H1 (cell line): ENCODE results near the gene ATP11A. TPM values are rescaled to one million over a fixed set of nuclear protein-coding genes. Genes with fewer than 3 reads are reported as not detected.
"Not testable (repeated sequence)": the region's sequence is repeated elsewhere in the genome, so short reads cannot be mapped to it uniquely, and the experiment has no call there.

Source experiments
- CTCF ChIA-PET: fragments of 300-600 bp; sonication (Branson Sonifier 250); formaldehyde crosslinking; loops from one replicate; lab custom pipeline; 2021; ENCODE audit not compliant: partially characterized antibody; lab: Charles Lee
- POLR2A ChIA-PET: fragments of 300-600 bp; sonication (Branson Sonifier 250); formaldehyde crosslinking; loops from one replicate; lab custom pipeline; 2021; ENCODE audit warnings: inconsistent platforms; ENCODE audit not compliant: partially characterized antibody; lab: Charles Lee
- DNase-seq, 2 experiments: peaks; one replicate each; pipeline versions ENCODE4 v3.0.0 to v3.0.0-alpha.2; 2010 to 2022; ENCODE audit warnings: low spot score in 2 of 2, low read depth in 1 of 2, mixed read lengths in 1 of 2
- FAIRE-seq: peaks from 2 replicates; lab custom pipeline; 2011; peaks lifted over from hg19 to GRCh38; lab: Jason Lieb, UNC
- H2AFZ ChIP-seq: 2 replicates; pipeline ENCODE4 v1.8.1; 2012; ENCODE audit warnings: low read length, inconsistent platforms
- H2AK5ac ChIP-seq: 2 replicates; pipeline ENCODE4 v1.6.1; 2013; ENCODE audit warnings: low read depth, low read length
- H2BK120ac ChIP-seq: replicated peaks from 2 replicates; pipeline ENCODE3; 2013; ENCODE audit warnings: low read depth, low read length, inconsistent platforms
- H2BK12ac ChIP-seq: 2 replicates; pipeline ENCODE4 v1.6.1; 2013; ENCODE audit warnings: low read depth, low read length
- H2BK15ac ChIP-seq: 2 replicates; pipeline ENCODE4 v1.6.1; 2013; ENCODE audit warnings: low read length
- H2BK20ac ChIP-seq: 2 replicates; pipeline ENCODE4 v1.6.1; 2013; ENCODE audit warnings: low read length
- H2BK5ac ChIP-seq: 2 replicates; pipeline ENCODE4 v1.6.1; 2013; ENCODE audit warnings: low read depth, low read length
- H3K14ac ChIP-seq: 2 replicates; pipeline ENCODE4 v1.6.1; 2013; ENCODE audit warnings: inconsistent platforms; ENCODE audit not compliant: insufficient read length
- H3K18ac ChIP-seq: 2 replicates; pipeline ENCODE4 v1.6.1; 2013; ENCODE audit warnings: low read length; ENCODE audit errors: extremely low read depth
- H3K23ac ChIP-seq: 2 replicates; pipeline ENCODE4 v1.6.1; 2013; ENCODE audit warnings: inconsistent platforms; ENCODE audit not compliant: insufficient read length
- H3K23me2 ChIP-seq: 2 replicates; pipeline ENCODE4 v1.6.1; 2013; ENCODE audit warnings: low read depth, low read length
- H3K27ac ChIP-seq: 2 replicates; pipeline ENCODE4 v1.6.1; 2011; ENCODE audit warnings: low read depth, low read length, inconsistent platforms
- H3K27me3 ChIP-seq, 4 experiments: replicated peaks in 1 of 4; 1 replicate in 1 of 4; 2 replicates in 3 of 4; pipeline versions ENCODE4 v1.6.1 to v1.8.1; 2011 to 2013; ENCODE audit warnings: low read length in 3 of 4, mild to moderate bottlenecking in 3 of 4, inconsistent platforms in 2 of 4, mixed read lengths in 2 of 4, moderate library complexity in 1 of 4; ENCODE audit not compliant: control insufficient read depth in 3 of 4, insufficient read depth in 3 of 4; ENCODE audit errors: extremely low read depth in 1 of 4
- H3K36me3 ChIP-seq, 4 experiments: 2 replicates each; pipeline versions ENCODE4 v1.6.1 to v1.8.1; 2011 to 2013; ENCODE audit warnings: mild to moderate bottlenecking in 4 of 4, low read length in 3 of 4, moderate library complexity in 2 of 4, control low read depth in 1 of 4, inconsistent platforms in 1 of 4; ENCODE audit not compliant: insufficient read depth in 4 of 4, control insufficient read depth in 2 of 4
- H3K4ac ChIP-seq: replicated peaks from 2 replicates; pipeline ENCODE3; 2013; ENCODE audit warnings: low read length, low read depth, mixed read lengths, inconsistent platforms; ENCODE audit not compliant: insufficient read length
- H3K4me1 ChIP-seq, 4 experiments: replicated peaks in 1 of 4; 1 replicate in 1 of 4; 2 replicates in 3 of 4; pipeline versions ENCODE4 v1.6.1 to v1.8.1; 2011 to 2013; ENCODE audit warnings: low read length in 3 of 4, inconsistent platforms in 2 of 4, mixed read lengths in 1 of 4; ENCODE audit not compliant: insufficient read depth in 4 of 4, control insufficient read depth in 3 of 4
- H3K4me2 ChIP-seq, 2 experiments: 2 replicates each; pipeline versions ENCODE4 v1.6.1 to v1.8.1; 2011 to 2013; ENCODE audit warnings: low read depth in 2 of 2, low read length in 2 of 2, control low read depth in 1 of 2, inconsistent platforms in 1 of 2, mild to moderate bottlenecking in 1 of 2; ENCODE audit not compliant: insufficient read depth in 1 of 2
- H3K4me3 ChIP-seq, 4 experiments: fragments of 200-600, 300-600 bp in 1 of 4; sonication (generic), shearing (Covaris generic), sonication (Bioruptor Twin) in 1 of 4; 2 replicates each; pipeline versions ENCODE4 v1.5.1 to v1.8.1; 2011 to 2016; ENCODE audit warnings: low read length in 4 of 4, low read depth in 3 of 4, control low read depth in 2 of 4, inconsistent platforms in 2 of 4, mild to moderate bottlenecking in 2 of 4, mixed read lengths in 1 of 4, moderate library complexity in 1 of 4; ENCODE audit not compliant: insufficient read depth in 2 of 4; ENCODE audit errors: extremely low read depth in 1 of 4
- H3K56ac ChIP-seq: replicated peaks from 2 replicates; pipeline ENCODE3; 2013; ENCODE audit warnings: low read depth, mild to moderate bottlenecking, mixed read lengths, low read length, inconsistent platforms; ENCODE audit not compliant: insufficient read length
- H3K79me1 ChIP-seq: 2 replicates; pipeline ENCODE4 v1.6.1; 2013; ENCODE audit warnings: low read depth, low read length, control low read depth
- H3K79me2 ChIP-seq, 2 experiments: 2 replicates each; pipeline versions ENCODE4 v1.6.1 to v1.8.1; 2012 to 2013; ENCODE audit warnings: low read length in 2 of 2, mild to moderate bottlenecking in 2 of 2, inconsistent platforms in 1 of 2; ENCODE audit not compliant: insufficient read depth in 2 of 2, control insufficient read depth in 1 of 2
- H3K9ac ChIP-seq, 4 experiments: replicated peaks in 1 of 4; 1 replicate in 1 of 4; 2 replicates in 3 of 4; pipeline versions ENCODE4 v1.6.1 to v1.8.1; 2011 to 2013; ENCODE audit warnings: low read depth in 3 of 4, low read length in 3 of 4, control low read depth in 2 of 4, mild to moderate bottlenecking in 2 of 4, moderate library complexity in 2 of 4, inconsistent platforms in 1 of 4; ENCODE audit errors: extremely low read depth in 1 of 4
- H3K9me3 ChIP-seq, 2 experiments: 2 replicates each; pipeline versions ENCODE4 v1.6.1 to v1.8.1; 2012 to 2013; ENCODE audit warnings: mild to moderate bottlenecking in 2 of 2, moderate library complexity in 2 of 2, control low read depth in 1 of 2, inconsistent platforms in 1 of 2, low read depth in 1 of 2, low read length in 1 of 2, mixed read lengths in 1 of 2; ENCODE audit not compliant: insufficient read depth in 2 of 2
- H4K20me1 ChIP-seq, 2 experiments: replicated peaks in 1 of 2; 2 replicates each; pipeline versions ENCODE3 to v1.8.1; 2011 to 2013; ENCODE audit warnings: inconsistent platforms in 2 of 2, low read length in 2 of 2, mild to moderate bottlenecking in 1 of 2; ENCODE audit not compliant: insufficient read depth in 2 of 2, control insufficient read depth in 1 of 2
- H4K5ac ChIP-seq: 2 replicates; pipeline ENCODE4 v1.6.1; 2013; ENCODE audit warnings: low read length, low read depth, mixed read lengths, inconsistent platforms; ENCODE audit not compliant: insufficient read length
- H4K8ac ChIP-seq: 2 replicates; pipeline ENCODE4 v1.8.0; 2013; ENCODE audit warnings: mild to moderate bottlenecking, moderate library complexity, low read length, inconsistent platforms; ENCODE audit not compliant: insufficient read depth; ENCODE audit errors: extremely low read depth
- H4K91ac ChIP-seq: replicated peaks from 2 replicates; pipeline ENCODE3; 2013; ENCODE audit warnings: low read length, mixed read lengths, inconsistent platforms; ENCODE audit not compliant: insufficient read length
- WGBS, 2 experiments: shearing (Covaris generic) in 1 of 2; methylation state at CpG; one replicate each; pipeline versions ENCODE4 v1.1.6 to v1.1.7; 2013 to 2015; ENCODE audit warnings: low lambda C conversion rate in 2 of 2, mixed read lengths in 2 of 2, inconsistent platforms in 1 of 2, low coverage in 1 of 2, missing lambda C conversion rate in 1 of 2; ENCODE audit not compliant: insufficient replicate concordance in 2 of 2, insufficient coverage in 1 of 2, insufficient read length in 1 of 2; ENCODE audit errors: extremely low coverage in 1 of 2, missing lambda C conversion rate in 1 of 2; 5-methylcytosine and 5-hydroxymethylcytosine counted together
- polyA plus RNA-seq, 7 experiments: library from polyadenylated mRNA; depleted of rRNA in 3 of 7; stranded (reverse) in 5 of 7; unstranded in 2 of 7; fragments of >200 nt in 5 of 7; fragments of 200-250 nt in 2 of 7; gene quantifications; 1 replicate in 5 of 7; 2 replicates in 1 of 7; 4 replicates in 1 of 7; pipeline versions ENCODE4 v1.2.1 to v1.2.3, GENCODE V29; 2011 to 2013; ENCODE audit warnings: missing spikeins in 2 of 7, mixed read lengths in 2 of 7
- total RNA-seq: library from RNA; stranded (reverse); fragmentation: NEBNext Ultra II Directional; extraction: Animal tissue kit (Norgen Biotek cat#: 25700); gene quantifications from 2 replicates; pipeline ENCODE4 v1.2.1, GENCODE V29; 2021

ATP11A gene
- total and polyA plus RNA-seq, 2 of the 8 experiments (the other 6 are each of a cell fraction or from before 2014, with no cell fraction given): 28.8 to 72.9 TPM

DNA sequence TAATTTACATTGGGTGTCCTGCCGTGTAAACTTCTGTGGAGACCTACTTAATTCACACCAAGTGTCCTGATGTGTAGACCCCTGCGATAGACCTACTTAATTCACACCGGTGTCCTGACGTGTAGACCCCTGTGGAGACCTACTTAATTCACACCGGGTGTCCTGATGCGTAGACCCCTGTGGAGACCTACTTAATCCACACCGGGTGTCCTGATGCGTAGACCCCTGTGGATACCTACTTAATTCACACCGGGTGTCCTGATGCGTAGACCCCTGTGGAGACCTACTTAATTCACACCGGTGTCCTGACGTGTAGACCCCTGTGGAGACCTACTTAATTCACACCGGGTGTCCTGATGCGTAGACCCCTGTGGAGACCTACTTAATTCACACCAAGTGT, 97.0 kb downstream of the ATP11A start:
- Histone ChIP-seq H3K4me1 (peaks cover 3 to 15% (median 8%) of the 10 kb centered on the region in 4 experiments), H3K79me2 (peaks cover 0 to 21% of the 10 kb centered on the region in 2 experiments; a peak in 2 of 4 replicates), H3K36me3 (peaks cover 0 to 26% (median 3%) of the 10 kb centered on the region in 4 experiments; a peak in 5 of 8 replicates)
- H3K79me1 ChIP-seq, CTCF ChIA-PET, H2BK15ac ChIP-seq, H3K4me3 ChIP-seq, H2AK5ac ChIP-seq, POLR2A ChIA-PET, H3K9ac ChIP-seq, H4K20me1 ChIP-seq, H3K23me2 ChIP-seq, H2BK120ac ChIP-seq, H3K4me2 ChIP-seq, H3K4ac ChIP-seq, H2BK5ac ChIP-seq, FAIRE-seq, H2BK20ac ChIP-seq, H3K27me3 ChIP-seq, H4K91ac ChIP-seq, H3K56ac ChIP-seq, H3K23ac ChIP-seq, H3K14ac ChIP-seq, H2BK12ac ChIP-seq, H2AFZ ChIP-seq, H3K9me3 ChIP-seq, H3K18ac ChIP-seq, H4K8ac ChIP-seq, H3K27ac ChIP-seq, H4K5ac ChIP-seq: not testable (repeated sequence)
- WGBS, 2 experiments: 92% methylated on average over 14 of the region's 14 CpGs; no CpG with 5 or more reads in 1 of the 2 experiments
- DNase-seq: peak in 1 of 2 experiments; percentile 35
